Endothelial cell of umbilical vein (primary cell): ENCODE measurements around the gene FAM72B. TPM values are rescaled to one million over a fixed set of nuclear protein-coding genes. Genes with fewer than 3 reads are reported as not detected.
"Not testable (repeated sequence)": the region's sequence is repeated elsewhere in the genome, so short reads cannot be mapped to it uniquely, and the experiment has no call there.

ENCODE experiments used
- BruUV-seq: library from RNA; stranded (reverse); fragments of 400-500 nt; replicated peaks from 2 replicates; lab custom pipeline; 2021; lab: Mats Ljungman, UMichigan
- CTCF ChIA-PET: fragments of 300-600, 350-600 bp; sonication (Branson Sonifier 250); formaldehyde crosslinking; loops from one replicate; lab custom pipeline; 2021; ENCODE audit warnings: antibody characterized with exemption, inconsistent platforms; lab: Charles Lee
- POLR2A ChIA-PET: fragments of 300-600, 350-600 bp; sonication (Branson Sonifier 250); formaldehyde crosslinking; loops from one replicate; lab custom pipeline; 2021; ENCODE audit warnings: antibody characterized with exemption, inconsistent platforms; lab: Charles Lee
- DNase-seq: peaks from one replicate; pipeline ENCODE4 v3.0.0-alpha.2; 2011; ENCODE audit warnings: low read depth, low spot score
- FAIRE-seq: peaks from 2 replicates; lab custom pipeline; 2011; peaks lifted over from hg19 to GRCh38; lab: Jason Lieb, UNC
- H2AFZ ChIP-seq: 2 replicates; pipeline ENCODE4 v1.6.0; 2012; ENCODE audit warnings: low read depth, low read length, control low read depth, inconsistent platforms
- H3K27ac ChIP-seq: 2 replicates; pipeline ENCODE4 v1.5.1; 2011; ENCODE audit warnings: low read depth, mild to moderate bottlenecking, control low read depth, low read length, moderate library complexity; ENCODE audit not compliant: insufficient read depth
- H3K27me3 ChIP-seq, 2 experiments: 2 replicates each; pipeline versions ENCODE4 v1.6.0 to v1.6.1; 2011; ENCODE audit warnings: low read length in 2 of 2, mixed read lengths in 1 of 2; ENCODE audit not compliant: control insufficient read depth in 2 of 2, insufficient read depth in 2 of 2
- H3K36me3 ChIP-seq, 2 experiments: 2 replicates in 1 of 2; 3 replicates in 1 of 2; pipeline ENCODE4 v1.5.1; 2011; ENCODE audit warnings: low read length in 2 of 2, mild to moderate bottlenecking in 1 of 2, moderate library complexity in 1 of 2; ENCODE audit not compliant: control insufficient read depth in 2 of 2, insufficient read depth in 2 of 2; ENCODE audit errors: extremely low read depth in 1 of 2
- H3K4me1 ChIP-seq: 3 replicates; pipeline ENCODE4 v1.5.1; 2011; ENCODE audit warnings: mild to moderate bottlenecking, low read length; ENCODE audit not compliant: control insufficient read depth, insufficient read depth; ENCODE audit errors: extremely low read depth
- H3K4me2 ChIP-seq: 2 replicates; pipeline ENCODE4 v1.6.1; 2011; ENCODE audit warnings: low read length, control low read depth, mixed read lengths; ENCODE audit not compliant: insufficient read depth
- H3K4me3 ChIP-seq, 3 experiments: fragments of 200-600 bp in 1 of 3; sonication (generic), shearing (Covaris generic) in 1 of 3; replicated peaks in 1 of 3; 2 replicates each; pipeline ENCODE4 v1.5.1; 2011 to 2016; ENCODE audit warnings: control low read depth in 3 of 3, low read length in 3 of 3, mild to moderate bottlenecking in 2 of 3, inconsistent platforms in 1 of 3, low read depth in 1 of 3, moderate library complexity in 1 of 3; ENCODE audit not compliant: insufficient read depth in 1 of 3
- H3K79me2 ChIP-seq: 2 replicates; pipeline ENCODE4 v1.6.0; 2012; ENCODE audit warnings: low read length, inconsistent platforms; ENCODE audit not compliant: control insufficient read depth, insufficient read depth
- H3K9ac ChIP-seq: replicated peaks from 2 replicates; pipeline ENCODE3; 2011; ENCODE audit warnings: low read length, control low read depth; ENCODE audit not compliant: insufficient read depth; ENCODE audit errors: extremely low read depth
- H3K9me1 ChIP-seq: replicated peaks from 3 replicates; pipeline ENCODE4 v1.6.0; 2011; ENCODE audit warnings: mild to moderate bottlenecking, low read length; ENCODE audit not compliant: control insufficient read depth, insufficient read depth; ENCODE audit errors: extremely low read depth
- H3K9me3 ChIP-seq: replicated peaks from 2 replicates; pipeline ENCODE4 v1.5.1; 2012; ENCODE audit warnings: low read length, inconsistent platforms; ENCODE audit not compliant: control insufficient read depth, insufficient read depth
- H4K20me1 ChIP-seq: replicated peaks from 2 replicates; pipeline ENCODE3; 2011; ENCODE audit warnings: mild to moderate bottlenecking, low read length; ENCODE audit not compliant: control insufficient read depth, insufficient read depth; ENCODE audit errors: extremely low read depth
- dilution Hi-C: fragments of 300-500 bp; cut with MboI; formaldehyde crosslinking; loops from one replicate; pipeline ENCODE4 v1.15.0; 2019; ENCODE audit warnings: low sequenced_read_pairs; ENCODE audit not compliant: extremely low pct_ligation_motif_present
- intact Hi-C: fragments of 100-400 bp; cut with micrococcal nuclease; formaldehyde crosslinking; loops from one replicate; pipeline ENCODE4 v1.10.0; 2022
- polyA plus RNA-seq, 4 experiments: library from polyadenylated mRNA; depleted of rRNA in 3 of 4; stranded (reverse) in 3 of 4; unstranded in 1 of 4; fragments of >200 nt; gene quantifications; 2 replicates each; pipeline versions ENCODE4 v1.2.1 to v1.2.3, GENCODE V29; 2011 to 2012; ENCODE audit warnings: missing spikeins in 1 of 4
- total RNA-seq: library from RNA; stranded (reverse); gene quantifications from 2 replicates; pipeline ENCODE4 v1.2.3, GENCODE V29; 2021

Gene FAM72B
- total and polyA plus RNA-seq, 2 donors (not counting 3 experiments of a cell fraction or from before 2014, with no cell fraction given), result 1.9 to 6.5 TPM

- H3K36me3 ChIP-seq, H3K27ac ChIP-seq, H3K9me3 ChIP-seq, FAIRE-seq, dilution Hi-C loops, BruUV-seq, H3K9me1 ChIP-seq, H3K9ac ChIP-seq, H3K27me3 ChIP-seq, POLR2A ChIA-PET, H3K4me1 ChIP-seq, DNase-seq, H2AFZ ChIP-seq, H4K20me1 ChIP-seq, intact Hi-C loops, CTCF ChIA-PET, H3K4me2 ChIP-seq, H3K4me3 ChIP-seq: not testable (repeated sequence)
- peaks cover 15% of the 10 kb centered on the region for H3K79me2 ChIP-seq
These were observed 21.9 kb upstream of the FAM72B start for GRCh38 chr1:121205786-121206711.

- intact Hi-C loops, H3K36me3 ChIP-seq, BruUV-seq, H3K4me3 ChIP-seq, POLR2A ChIA-PET, H3K27me3 ChIP-seq, H3K4me2 ChIP-seq, H3K9me3 ChIP-seq, H2AFZ ChIP-seq, H3K9ac ChIP-seq, H4K20me1 ChIP-seq, CTCF ChIA-PET, H3K4me1 ChIP-seq, DNase-seq, dilution Hi-C loops, H3K27ac ChIP-seq, FAIRE-seq, H3K9me1 ChIP-seq: not testable (repeated sequence)
- peaks cover 17% of the 10 kb centered on the region for H3K79me2 ChIP-seq
These were observed 18.8 kb upstream of the FAM72B start for GRCh38 chr1:121202986-121203385.
